HepG2 (cell line): ENCODE data around the gene RP2. TPM values are rescaled to one million over a fixed set of nuclear protein-coding genes. Genes with fewer than 3 reads are reported as not detected.

Experiments
- ATAC-seq: fragments of 200-7000 bp; cut with Tn5 transposase; 3 replicates; pipeline ENCODE4 v1.9.1; 2020; ENCODE audit warnings: mild to moderate bottlenecking, moderate library complexity
- BruUV-seq: library from RNA; stranded (reverse); fragments of 400-500 nt; replicated peaks from 2 replicates; lab custom pipeline; 2021; lab: Mats Ljungman, UMichigan
- CTCF ChIA-PET: fragments of 300-600 bp; formaldehyde crosslinking; extraction: SDS; loops from one replicate; lab custom pipeline; 2021; ENCODE audit warnings: low total read pairs, inconsistent platforms, low intra/inter-chr PET ratio; lab: Yijun Ruan, JAX
- POLR2A ChIA-PET: fragments of 350-600 bp; sonication (Branson Sonifier 250); formaldehyde crosslinking; loops from one replicate; lab custom pipeline; 2020; ENCODE audit warnings: antibody characterized with exemption, inconsistent platforms; lab: Yijun Ruan, JAX
- DNase-seq: peaks from one replicate; pipeline ENCODE4 v3.0.0-alpha.2; 2015; ENCODE audit warnings: low spot score
- FAIRE-seq: peaks from 3 replicates; lab custom pipeline; 2011; peaks lifted over from hg19 to GRCh38; lab: Jason Lieb, UNC
- H2AFZ ChIP-seq: one replicate; pipeline ENCODE4 v1.6.1; 2011; ENCODE audit warnings: low read length, inconsistent platforms
- H3K27ac ChIP-seq: fragments of 300-600 bp; 3 replicates; pipeline ENCODE4 v1.8.0; 2011; ENCODE audit warnings: mixed run types, mild to moderate bottlenecking, mixed read lengths, low read length, inconsistent platforms; ENCODE audit not compliant: insufficient read depth; ENCODE audit errors: extremely low read length
- H3K27me3 ChIP-seq, 2 experiments: fragments of 200-600 bp in 1 of 2; 2 replicates in 1 of 2; 3 replicates in 1 of 2; pipeline versions ENCODE4 v1.6.0 to v1.8.0; 2011; ENCODE audit warnings: low read length in 2 of 2, mild to moderate bottlenecking in 2 of 2, moderate library complexity in 2 of 2, inconsistent platforms in 1 of 2; ENCODE audit not compliant: insufficient read depth in 2 of 2, control insufficient read depth in 1 of 2
- H3K36me3 ChIP-seq, 2 experiments: fragments of 200-600 bp in 1 of 2; replicated peaks in 1 of 2; 2 replicates in 1 of 2; 3 replicates in 1 of 2; pipeline versions ENCODE4 v1.5.1 to v1.8.0; 2011; ENCODE audit warnings: low read length in 2 of 2, inconsistent platforms in 1 of 2; ENCODE audit not compliant: insufficient read depth in 2 of 2, control insufficient read depth in 1 of 2
- H3K4me1 ChIP-seq: 2 replicates; pipeline ENCODE4 v1.5.1; 2012; ENCODE audit warnings: low read length, inconsistent platforms; ENCODE audit not compliant: insufficient read depth
- H3K4me2 ChIP-seq: 2 replicates; pipeline ENCODE4 v1.6.0; 2011; ENCODE audit warnings: low read depth, low read length, inconsistent platforms
- H3K4me3 ChIP-seq, 3 experiments: fragments of 200-600 bp in 1 of 3; sonication (generic), shearing (Covaris generic) in 1 of 3; replicated peaks in 1 of 3; 2 replicates each; pipeline ENCODE4 v1.5.1; 2011 to 2016; ENCODE audit warnings: low read length in 3 of 3, inconsistent platforms in 2 of 3, low read depth in 2 of 3, mild to moderate bottlenecking in 2 of 3, control low read depth in 1 of 3, mixed read lengths in 1 of 3; ENCODE audit not compliant: insufficient read depth in 1 of 3
- H3K79me2 ChIP-seq: one replicate; pipeline ENCODE4 v1.6.1; 2011; ENCODE audit warnings: low read length, inconsistent platforms; ENCODE audit not compliant: insufficient read depth
- H3K9ac ChIP-seq: 2 replicates; pipeline ENCODE4 v1.6.0; 2011; ENCODE audit warnings: mild to moderate bottlenecking, low read depth, low read length, inconsistent platforms; ENCODE audit not compliant: insufficient read depth
- H3K9me3 ChIP-seq: 2 replicates; pipeline ENCODE4 v1.5.1; 2012; ENCODE audit warnings: mild to moderate bottlenecking, low read length
- H4K20me1 ChIP-seq: 2 replicates; pipeline ENCODE4 v1.6.0; 2011; ENCODE audit warnings: inconsistent platforms, mild to moderate bottlenecking, low read length, moderate library complexity; ENCODE audit not compliant: insufficient read depth
- CEBPB ChIP-seq: IDR thresholded peaks from 2 replicates; pipeline ENCODE4 v1.6.1; 2011; ENCODE audit warnings: low read depth, low read length, improper control_type of control experiment, borderline replicate concordance
- MEF2D ChIP-seq: sonication (generic); formaldehyde crosslinking; IDR thresholded peaks from 2 replicates; pipeline ENCODE4 v1.5.1; 2020; ENCODE audit warnings: mild to moderate bottlenecking, missing genetic modification reagents
- RAD21 ChIP-seq: fragments of 450-650 bp; formaldehyde crosslinking; IDR thresholded peaks from 2 replicates; pipeline ENCODE4 v1.5.0; 2020; ENCODE audit warnings: mild to moderate bottlenecking
- RFX5 ChIP-seq: IDR thresholded peaks from 2 replicates; pipeline ENCODE4 v1.6.1; 2011; ENCODE audit warnings: low read depth, low read length, improper control_type of control experiment
- SMC3 ChIP-seq: IDR thresholded peaks from 2 replicates; pipeline ENCODE4 v1.6.1; 2011; ENCODE audit warnings: low read length, improper control_type of control experiment
- STAG1 ChIP-seq: sonication (generic); formaldehyde crosslinking; IDR thresholded peaks from 2 replicates; pipeline ENCODE4 v1.4.0; 2020; ENCODE audit warnings: missing genetic modification reagents
- ZNF160 ChIP-seq: sonication (generic); formaldehyde crosslinking; IDR thresholded peaks from 2 replicates; pipeline ENCODE4 v1.8.0; 2022; ENCODE audit warnings: mild to moderate bottlenecking, inconsistent platforms, missing genetic modification reagents
- ZNF382 ChIP-seq: sonication (generic); formaldehyde crosslinking; IDR thresholded peaks from 2 replicates; pipeline ENCODE4 v1.5.0; 2020; ENCODE audit warnings: missing genetic modification reagents, mild to moderate bottlenecking, borderline replicate concordance
- ZNF431 ChIP-seq: sonication (generic); formaldehyde crosslinking; IDR thresholded peaks from 2 replicates; pipeline ENCODE4 v1.9.0; 2022; ENCODE audit warnings: missing genetic modification reagents, low read depth, mild to moderate bottlenecking, borderline replicate concordance
- WGBS: methylation state at CpG from one replicate; pipeline ENCODE4 v1.1.6; 2017; ENCODE audit warnings: low lambda C conversion rate; 5-methylcytosine and 5-hydroxymethylcytosine counted together
- in situ Hi-C: cut with HindIII; loops from 2 replicates; pipeline ENCODE4 v1.10.0; 2017; ENCODE audit warnings: low pct_unique_long_range_greater_than_20kb; ENCODE audit not compliant: extremely low pct_ligation_motif_present
- intact Hi-C: fragments of 100-400 bp; cut with micrococcal nuclease; formaldehyde crosslinking; loops from one replicate; pipeline ENCODE4 v1.10.0; 2022; ENCODE audit not compliant: unreplicated experiment
- polyA plus RNA-seq, 8 experiments: library from polyadenylated mRNA; depleted of rRNA in 3 of 8; stranded (reverse) in 7 of 8; unstranded in 1 of 8; fragments of >200 nt; fragmentation: Illumina TruSeq in 4 of 8; extraction: Trizol in 4 of 8; gene quantifications; 2 replicates each; pipeline versions ENCODE4 v1.2.1 to v1.2.3, GENCODE V29; 2011 to 2016; ENCODE audit warnings: low read depth in 4 of 8, missing spikeins in 1 of 8, mixed read lengths in 1 of 8; ENCODE audit not compliant: insufficient read depth in 1 of 8
- total RNA-seq, 5 experiments: library from RNA; depleted of rRNA; stranded (reverse); fragments of >200 nt; fragmentation: Illumina TruSeq; extraction: Trizol; gene quantifications; 2 replicates each; pipeline ENCODE4 v1.2.3, GENCODE V29; 2016; ENCODE audit warnings: low read depth in 1 of 5
- TF ChIP-seq, protein P1 (sequence below): sonication (generic); formaldehyde crosslinking; IDR thresholded peaks from 2 replicates; pipeline ENCODE4 v1.4.0; 2020; ENCODE audit warnings: missing genetic modification reagents, mild to moderate bottlenecking, borderline replicate concordance
- TF ChIP-seq, protein P2 (sequence below): sonication (generic); formaldehyde crosslinking; IDR thresholded peaks from 2 replicates; pipeline ENCODE4 v1.5.0; 2020; ENCODE audit warnings: mild to moderate bottlenecking, missing genetic modification reagents, moderate library complexity

RP2 gene
- total and polyA plus RNA-seq, 2 of the 13 experiments (the other 11 are each of a cell fraction or from before 2014, with no cell fraction given), result 5.0 to 9.9 TPM

DNA sequence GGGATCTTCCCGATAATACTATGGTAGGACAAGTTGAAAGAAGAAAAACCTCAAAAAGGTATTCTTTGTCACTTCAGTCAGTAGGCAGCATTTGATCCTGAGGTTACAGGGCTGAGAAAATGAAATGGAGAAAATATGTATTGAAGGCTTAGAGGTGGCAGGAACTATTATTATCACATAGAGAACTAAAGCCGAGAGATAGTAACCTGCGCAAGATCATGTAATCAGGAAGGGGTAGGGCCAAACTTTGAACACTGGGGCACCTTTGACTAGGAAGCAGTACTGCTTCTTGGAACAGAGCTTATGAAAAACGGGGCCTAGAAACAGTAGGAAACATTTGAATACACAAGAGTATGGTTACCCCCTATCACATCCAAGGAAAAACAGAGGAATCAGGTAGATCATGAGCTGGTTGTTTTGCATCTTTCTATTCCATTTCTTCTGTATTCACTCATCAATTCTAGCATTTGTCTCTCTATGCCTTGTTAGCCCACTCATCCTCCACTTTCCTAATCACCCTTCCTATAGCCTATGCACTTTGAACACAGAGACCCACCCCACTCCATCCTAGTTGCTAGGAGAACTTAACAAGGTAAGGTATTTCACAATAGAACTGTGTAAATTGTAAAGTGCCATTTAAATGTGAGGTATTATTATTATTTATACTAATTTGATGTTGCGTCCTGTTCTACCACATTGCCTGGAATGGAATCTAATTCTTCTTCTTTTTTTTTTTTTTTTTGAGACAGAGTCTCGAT is 43.3 kb upstream of the RP2 start:
- CTCF ChIA-PET, result no interaction called here

DNA sequence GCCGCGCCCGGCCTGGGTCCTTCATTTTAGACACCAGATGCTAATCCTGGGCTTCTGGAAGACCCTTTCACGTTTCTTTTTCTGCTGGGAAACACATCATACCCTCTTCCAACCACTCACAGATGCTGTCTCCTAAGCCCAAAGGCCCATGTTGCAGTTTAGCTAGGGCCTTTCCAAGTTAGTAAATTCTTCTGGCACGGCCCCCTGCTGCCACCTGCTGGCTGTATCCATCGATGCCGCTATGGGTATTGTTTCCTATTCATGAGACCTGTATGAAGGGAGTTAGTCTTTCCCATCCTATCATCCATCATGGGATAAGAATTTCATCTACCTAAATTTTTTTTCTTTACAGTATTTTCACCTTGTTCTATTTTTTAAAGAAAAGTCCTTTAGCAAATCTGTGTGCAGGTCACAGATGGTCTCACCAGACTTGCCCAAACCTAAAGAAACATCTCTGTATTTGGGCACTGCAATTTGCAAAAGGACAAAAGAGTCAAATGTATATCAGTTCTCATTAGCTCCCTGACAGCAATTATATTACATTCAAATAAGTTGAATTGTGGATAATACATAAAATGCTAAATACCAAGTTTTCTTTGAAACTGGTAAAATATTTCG is 40.2 kb upstream of the RP2 start:
- BruUV-seq, result no TSS peak

More for the DNA sequence above, 43.3 kb upstream of the RP2 start:
- no peaks in the 10 kb centered on the region for H3K9me3 ChIP-seq
- H3K27ac ChIP-seq, result no peak overlapping the region
- BruUV-seq, result no TSS peak
- peaks cover 22% of the 10 kb centered on the region for H3K4me1 ChIP-seq
- 24% methylated on average over 6 of the region's 6 CpGs for WGBS
- FAIRE-seq (no peak), DNase-seq (peak; percentile 20), ATAC-seq (peak; percentile 54; the same call in 2 of the 3 replicates)
- H3K79me2 ChIP-seq, result no peaks in the 10 kb centered on the region
- intact Hi-C loops, result no loop called here
- H3K9ac ChIP-seq, result no peak overlapping the region
- no peak overlapping the region for H2AFZ ChIP-seq
- no peaks in the 10 kb centered on the region for H4K20me1 ChIP-seq
- in situ Hi-C loops, result no loop called here
- TF ChIP-seq CEBPB (peak; percentile 62), ZNF160 (CRISPR knock-in tag) (no peak), RFX5 (0 out of 2 replicates have a peak, but pooled peaks have one; percentile 28)
- no peaks in the 10 kb centered on the region for H3K27me3 ChIP-seq
- no peak overlapping the region for H3K4me3 ChIP-seq
- no peaks in the 10 kb centered on the region for H3K36me3 ChIP-seq
- peak overlapping the region; percentile 23; the same call in 1 of the 2 replicates for H3K4me2 ChIP-seq
- POLR2A ChIA-PET, result no interaction called here

More for the DNA sequence above, 40.2 kb upstream of the RP2 start:
- Histone ChIP-seq H4K20me1 (no peaks in the 10 kb centered on the region), H3K4me1 (peaks cover 22% of the 10 kb centered on the region), H3K27ac (no peak overlapping the region), H3K4me3 (no peak overlapping the region), H3K36me3 (no peaks in the 10 kb centered on the region), H3K4me2 (no peak overlapping the region), H3K27me3 (no peaks in the 10 kb centered on the region), H2AFZ (no peak overlapping the region), H3K79me2 (no peaks in the 10 kb centered on the region), H3K9me3 (no peaks in the 10 kb centered on the region), H3K9ac (no peak overlapping the region)
- peak; percentile 95 for FAIRE-seq
- DNase-seq, result peak; percentile 54
- POLR2A ChIA-PET, result no interaction called here
- CTCF ChIA-PET, result interaction anchor here (1.4 to 3.3 kb wide), 2 partner anchors 37 to 143 kb away, joined by 5 to 25 read pairs; partner anchors contain the start of gene SLC9A7
- WGBS, result 4% methylated on average over 5 of the region's 8 CpGs
- in situ Hi-C loops (no loop called here), intact Hi-C loops (loop anchor here (1.0 kb wide), 1 partner anchor 37 kb away; the partner anchor contains the start of gene SLC9A7)
- ATAC-seq, result peak; percentile 85
- TF ChIP-seq MEF2D (CRISPR knock-in tag) (no peak), STAG1 (CRISPR knock-in tag) (peak; percentile 81), RAD21 (CRISPR knock-in tag) (peak; percentile 56), SMC3 (peak; percentile 88), ZNF431 (CRISPR knock-in tag) (no peak), ZNF382 (CRISPR knock-in tag) (no peak)
- TF ChIP-seq, protein P1, sequence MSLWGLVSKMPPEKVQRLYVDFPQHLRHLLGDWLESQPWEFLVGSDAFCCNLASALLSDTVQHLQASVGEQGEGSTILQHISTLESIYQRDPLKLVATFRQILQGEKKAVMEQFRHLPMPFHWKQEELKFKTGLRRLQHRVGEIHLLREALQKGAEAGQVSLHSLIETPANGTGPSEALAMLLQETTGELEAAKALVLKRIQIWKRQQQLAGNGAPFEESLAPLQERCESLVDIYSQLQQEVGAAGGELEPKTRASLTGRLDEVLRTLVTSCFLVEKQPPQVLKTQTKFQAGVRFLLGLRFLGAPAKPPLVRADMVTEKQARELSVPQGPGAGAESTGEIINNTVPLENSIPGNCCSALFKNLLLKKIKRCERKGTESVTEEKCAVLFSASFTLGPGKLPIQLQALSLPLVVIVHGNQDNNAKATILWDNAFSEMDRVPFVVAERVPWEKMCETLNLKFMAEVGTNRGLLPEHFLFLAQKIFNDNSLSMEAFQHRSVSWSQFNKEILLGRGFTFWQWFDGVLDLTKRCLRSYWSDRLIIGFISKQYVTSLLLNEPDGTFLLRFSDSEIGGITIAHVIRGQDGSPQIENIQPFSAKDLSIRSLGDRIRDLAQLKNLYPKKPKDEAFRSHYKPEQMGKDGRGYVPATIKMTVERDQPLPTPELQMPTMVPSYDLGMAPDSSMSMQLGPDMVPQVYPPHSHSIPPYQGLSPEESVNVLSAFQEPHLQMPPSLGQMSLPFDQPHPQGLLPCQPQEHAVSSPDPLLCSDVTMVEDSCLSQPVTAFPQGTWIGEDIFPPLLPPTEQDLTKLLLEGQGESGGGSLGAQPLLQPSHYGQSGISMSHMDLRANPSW (CRISPR knock-in tag), result no peak
- TF ChIP-seq, protein P2, sequence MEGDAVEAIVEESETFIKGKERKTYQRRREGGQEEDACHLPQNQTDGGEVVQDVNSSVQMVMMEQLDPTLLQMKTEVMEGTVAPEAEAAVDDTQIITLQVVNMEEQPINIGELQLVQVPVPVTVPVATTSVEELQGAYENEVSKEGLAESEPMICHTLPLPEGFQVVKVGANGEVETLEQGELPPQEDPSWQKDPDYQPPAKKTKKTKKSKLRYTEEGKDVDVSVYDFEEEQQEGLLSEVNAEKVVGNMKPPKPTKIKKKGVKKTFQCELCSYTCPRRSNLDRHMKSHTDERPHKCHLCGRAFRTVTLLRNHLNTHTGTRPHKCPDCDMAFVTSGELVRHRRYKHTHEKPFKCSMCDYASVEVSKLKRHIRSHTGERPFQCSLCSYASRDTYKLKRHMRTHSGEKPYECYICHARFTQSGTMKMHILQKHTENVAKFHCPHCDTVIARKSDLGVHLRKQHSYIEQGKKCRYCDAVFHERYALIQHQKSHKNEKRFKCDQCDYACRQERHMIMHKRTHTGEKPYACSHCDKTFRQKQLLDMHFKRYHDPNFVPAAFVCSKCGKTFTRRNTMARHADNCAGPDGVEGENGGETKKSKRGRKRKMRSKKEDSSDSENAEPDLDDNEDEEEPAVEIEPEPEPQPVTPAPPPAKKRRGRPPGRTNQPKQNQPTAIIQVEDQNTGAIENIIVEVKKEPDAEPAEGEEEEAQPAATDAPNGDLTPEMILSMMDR (CRISPR knock-in tag), result peak; percentile 78
